GM12875 (cell line): Measurements from ENCODE around the gene PCF11.
"Not testable (repeated sequence)": the region's sequence is repeated elsewhere in the genome, so short reads cannot be mapped to it uniquely, and the experiment has no call there.

ENCODE experiments used
- H3K4me3 ChIP-seq: one replicate; pipeline ENCODE4 v1.5.1; 2011; ENCODE audit warnings: low read depth, low read length, control low read depth
- TF ChIP-seq, protein P1 (sequence below): IDR thresholded peaks from 2 replicates; pipeline ENCODE4 v1.5.1; 2011; ENCODE audit warnings: low read depth, mild to moderate bottlenecking, control low read depth, inconsistent platforms, low read length, moderate library complexity, borderline replicate concordance; ENCODE audit not compliant: insufficient read depth

The PCF11 gene

DNA sequence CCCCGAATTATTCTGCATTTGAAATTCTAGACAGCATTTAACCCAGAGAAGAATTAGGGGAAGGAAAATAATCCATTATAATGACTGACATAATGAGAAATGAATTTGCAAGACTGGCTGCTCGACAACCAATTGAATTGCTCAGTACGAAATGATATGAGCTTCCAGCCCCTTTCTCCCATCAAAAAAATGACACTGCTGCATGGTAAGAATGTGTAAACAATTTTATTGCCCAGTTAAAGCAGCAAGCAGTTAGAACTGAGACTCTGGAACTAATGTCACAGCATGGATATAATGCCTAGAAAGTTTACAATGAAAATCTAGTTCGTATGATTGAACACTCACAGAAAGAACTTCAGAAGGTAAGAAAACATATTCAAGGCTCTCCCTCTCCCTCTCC lies 24.7 kb upstream of the PCF11 start:
- TF ChIP-seq, protein P1, sequence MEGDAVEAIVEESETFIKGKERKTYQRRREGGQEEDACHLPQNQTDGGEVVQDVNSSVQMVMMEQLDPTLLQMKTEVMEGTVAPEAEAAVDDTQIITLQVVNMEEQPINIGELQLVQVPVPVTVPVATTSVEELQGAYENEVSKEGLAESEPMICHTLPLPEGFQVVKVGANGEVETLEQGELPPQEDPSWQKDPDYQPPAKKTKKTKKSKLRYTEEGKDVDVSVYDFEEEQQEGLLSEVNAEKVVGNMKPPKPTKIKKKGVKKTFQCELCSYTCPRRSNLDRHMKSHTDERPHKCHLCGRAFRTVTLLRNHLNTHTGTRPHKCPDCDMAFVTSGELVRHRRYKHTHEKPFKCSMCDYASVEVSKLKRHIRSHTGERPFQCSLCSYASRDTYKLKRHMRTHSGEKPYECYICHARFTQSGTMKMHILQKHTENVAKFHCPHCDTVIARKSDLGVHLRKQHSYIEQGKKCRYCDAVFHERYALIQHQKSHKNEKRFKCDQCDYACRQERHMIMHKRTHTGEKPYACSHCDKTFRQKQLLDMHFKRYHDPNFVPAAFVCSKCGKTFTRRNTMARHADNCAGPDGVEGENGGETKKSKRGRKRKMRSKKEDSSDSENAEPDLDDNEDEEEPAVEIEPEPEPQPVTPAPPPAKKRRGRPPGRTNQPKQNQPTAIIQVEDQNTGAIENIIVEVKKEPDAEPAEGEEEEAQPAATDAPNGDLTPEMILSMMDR: no peak
- no peak overlapping the region for H3K4me3 ChIP-seq

DNA sequence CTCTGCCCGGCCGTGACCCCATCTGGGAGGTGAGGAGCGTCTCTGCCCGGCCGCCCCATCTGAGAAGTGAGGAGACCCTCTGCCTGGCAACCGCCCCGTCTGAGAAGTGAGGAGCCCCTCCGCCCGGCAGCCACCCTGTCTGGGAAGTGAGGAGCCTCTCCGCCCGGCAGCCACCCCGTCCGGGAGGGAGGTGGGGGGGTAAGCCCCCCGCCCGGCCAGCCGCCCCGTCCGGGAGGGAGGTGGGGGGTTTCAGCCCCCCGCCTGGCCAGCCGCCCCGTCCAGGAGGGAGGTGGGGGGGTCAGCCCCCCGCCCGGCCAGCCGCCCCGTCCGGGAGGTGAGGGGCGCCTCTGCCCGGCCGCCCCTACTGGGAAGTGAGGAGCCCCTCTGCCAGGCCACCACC lies 23.7 kb upstream of the PCF11 start:
- not testable (repeated sequence) for H3K4me3 ChIP-seq

DNA sequence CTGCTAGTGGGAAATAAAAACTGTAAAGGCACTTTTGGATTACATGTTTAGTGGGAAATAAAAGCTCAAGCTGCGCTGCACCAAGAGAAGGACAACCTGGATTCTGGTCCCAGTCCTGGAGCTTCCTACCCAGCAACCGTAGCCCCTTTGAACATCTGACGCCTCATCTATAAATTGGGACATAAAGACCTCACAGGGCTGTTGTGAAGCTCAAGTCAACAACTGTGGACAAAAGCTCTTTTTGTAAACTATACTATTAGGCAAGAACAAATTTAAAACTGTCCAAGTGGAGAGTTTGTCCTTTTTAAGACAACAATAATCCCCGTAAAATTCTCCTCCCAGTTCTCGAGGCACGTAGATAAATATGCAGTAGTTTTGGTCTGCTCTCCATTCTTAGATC lies 17.6 kb upstream of the PCF11 start:
- no peak overlapping the region for H3K4me3 ChIP-seq
- TF ChIP-seq, protein P1: no peak

DNA sequence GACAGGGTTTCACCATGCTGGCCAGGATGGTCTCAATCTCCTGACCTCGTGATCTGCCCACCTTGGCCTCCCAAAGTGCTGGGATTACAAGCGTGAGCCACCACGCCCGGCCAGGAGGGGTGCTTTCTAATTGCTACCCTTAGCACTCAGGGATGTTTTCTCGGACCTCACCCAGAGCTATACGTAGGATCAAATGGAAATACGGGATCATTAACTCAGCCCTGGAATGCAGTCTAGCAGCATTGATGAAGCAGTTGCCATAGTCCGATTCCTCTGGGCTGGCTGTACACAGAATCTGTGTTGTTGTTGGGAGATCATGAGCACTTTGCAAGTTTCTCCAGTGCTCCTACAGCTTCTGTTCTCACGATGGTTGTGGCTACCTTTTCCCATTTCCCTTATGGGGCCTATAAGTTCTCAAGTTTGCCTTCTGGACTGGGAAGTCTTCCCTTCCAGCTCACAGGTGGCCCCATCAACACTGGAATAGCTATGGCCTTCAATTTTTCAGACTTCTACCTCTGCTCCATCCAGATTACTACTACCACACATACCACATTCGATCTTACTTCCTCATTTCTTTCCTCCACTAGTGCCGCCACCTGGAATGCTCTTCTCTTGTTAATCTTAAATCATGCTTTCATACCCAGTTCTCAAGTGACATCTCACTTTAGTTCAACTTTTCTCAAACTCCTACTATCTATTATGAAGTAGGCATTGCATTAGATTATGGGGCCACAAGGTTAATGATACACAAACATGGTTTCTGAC lies 16.1 kb upstream of the PCF11 start:
- no peak overlapping the region for H3K4me3 ChIP-seq
- TF ChIP-seq, protein P1: no peak

DNA sequence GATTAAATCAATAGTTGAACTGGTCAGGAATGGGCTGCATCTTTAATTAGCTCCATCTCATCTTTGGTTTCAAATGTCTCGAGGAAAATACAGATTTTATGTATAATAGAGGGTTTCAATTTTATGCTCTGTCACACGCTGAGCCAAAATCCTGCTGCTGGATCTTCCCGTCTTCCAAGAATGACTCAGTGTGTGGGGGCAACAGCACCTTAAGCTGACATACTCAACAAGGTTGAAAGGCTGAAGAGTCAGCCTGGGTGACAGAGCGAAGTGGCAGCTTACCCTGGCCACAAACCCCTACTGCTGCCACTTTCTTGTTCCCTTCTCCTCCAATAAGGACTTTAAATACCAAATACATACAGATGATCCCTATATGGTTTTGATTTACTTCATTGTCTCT lies 9.0 kb upstream of the PCF11 start:
- TF ChIP-seq, protein P1: no peak
- H3K4me3 ChIP-seq: no peak overlapping the region

DNA sequence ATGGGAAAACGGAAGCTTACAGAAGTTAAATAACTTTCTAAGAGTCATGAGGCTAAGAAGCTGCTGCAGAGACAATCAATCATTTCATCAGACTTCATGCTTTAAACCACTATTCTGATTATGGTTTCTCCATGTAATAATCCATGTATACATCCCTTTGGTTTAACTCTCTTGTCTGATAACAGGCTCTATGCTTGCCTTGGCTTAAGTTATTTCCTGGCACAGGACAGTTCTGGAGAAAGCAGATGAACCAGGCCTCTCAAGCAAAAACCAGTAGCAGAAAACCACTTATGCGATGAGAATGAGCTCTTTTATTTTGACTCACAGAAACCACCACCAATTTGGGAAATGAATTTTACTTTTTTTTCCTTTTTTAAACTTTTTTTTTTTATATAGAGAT lies 6.5 kb upstream of the PCF11 start:
- TF ChIP-seq, protein P1: no peak
- no peak overlapping the region for H3K4me3 ChIP-seq

DNA sequence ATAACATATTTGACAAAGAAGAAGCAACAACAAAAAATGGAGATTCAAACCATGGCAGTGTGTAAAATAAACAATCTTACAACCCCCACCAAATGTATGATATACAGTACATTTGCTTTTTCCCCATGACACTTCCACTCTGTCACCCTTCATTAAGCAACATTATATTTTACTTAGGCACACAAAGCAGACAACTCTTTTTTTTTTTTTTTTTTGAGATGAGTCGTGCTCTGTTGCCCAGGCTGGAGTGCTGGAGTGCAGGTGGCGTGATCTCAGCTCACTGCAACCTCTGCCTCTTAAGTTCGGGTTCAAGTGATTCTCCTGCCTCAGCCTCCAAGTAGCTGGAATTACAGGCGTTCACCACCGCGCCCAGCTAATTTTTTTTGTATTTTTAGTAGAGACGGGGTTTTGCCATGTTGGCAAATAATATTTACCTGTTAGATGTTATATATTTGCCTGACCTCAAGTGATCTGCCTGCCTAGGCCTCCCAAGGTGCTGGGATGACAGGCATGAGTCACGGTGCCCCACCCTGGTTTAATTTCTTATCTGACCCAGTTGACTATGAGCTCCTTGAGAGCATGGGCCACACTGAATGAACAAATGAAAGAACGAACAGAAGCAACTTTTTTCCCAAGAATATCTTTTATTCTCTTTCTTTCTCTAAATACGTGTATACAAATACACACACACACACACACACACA lies 5.5 kb upstream of the PCF11 start:
- no peak overlapping the region for H3K4me3 ChIP-seq
- TF ChIP-seq, protein P1: no peak

DNA sequence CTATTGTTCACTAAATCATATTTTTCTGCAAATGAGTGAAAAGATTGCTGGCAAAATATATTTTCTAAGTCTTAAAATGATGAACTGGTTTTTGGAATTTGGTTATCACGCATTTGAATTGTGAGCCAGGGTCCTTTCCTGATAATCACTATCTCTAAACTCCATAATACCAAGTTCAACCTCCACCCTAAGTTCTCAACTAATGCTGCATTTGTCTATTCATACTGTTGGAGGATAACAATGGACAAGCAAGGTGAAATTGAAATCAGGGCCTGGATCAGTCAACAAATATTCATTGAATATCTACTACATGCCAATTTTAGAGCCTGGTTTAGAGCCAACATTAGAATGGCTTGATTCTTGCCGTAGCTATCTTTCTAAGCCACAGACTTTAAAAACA lies 4.7 kb upstream of the PCF11 start:
- TF ChIP-seq, protein P1: no peak
- no peak overlapping the region for H3K4me3 ChIP-seq
